ENCODE data around the gene MMP24. TPM values are rescaled to one million over a fixed set of nuclear protein-coding genes. Genes with fewer than 3 reads are reported as not detected.
A peak's percentile ranks its signal among the peaks of the same experiment; 100 is the strongest.

The MMP24 gene
- total RNA-seq, 2 donors from 2014 or later = 0.96 to 1.7 TPM

DNA sequence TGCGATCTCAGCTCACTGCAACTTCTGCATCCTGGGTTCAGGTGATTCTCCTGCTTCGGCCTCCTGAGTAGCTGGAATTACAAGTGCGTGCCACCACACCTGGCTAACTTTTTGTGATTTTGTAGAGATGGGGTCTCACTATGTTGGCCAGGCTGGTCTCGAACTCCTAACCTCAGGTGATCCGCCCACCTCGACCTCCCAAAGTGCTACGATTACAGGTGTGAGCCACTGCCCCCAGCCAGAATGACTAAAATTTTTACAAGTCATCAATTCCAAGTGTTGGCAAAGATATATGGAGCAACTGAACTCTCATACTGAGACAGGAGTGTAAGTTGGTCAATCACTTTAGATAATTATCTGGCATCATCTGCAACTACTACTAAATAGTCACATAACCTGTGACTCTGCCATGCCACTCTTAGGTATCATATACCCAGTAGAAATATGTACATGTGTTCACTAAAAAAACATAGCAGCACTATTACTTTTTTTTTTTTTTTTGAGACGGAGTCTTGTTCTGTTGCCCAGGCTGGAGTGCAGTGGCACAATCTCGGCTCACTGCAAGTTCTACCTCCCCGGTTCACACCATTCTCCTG, 55.1 kb downstream of the MMP24 start:
- peaks cover 11% of the 10 kb centered on the region for H3K4me1 ChIP-seq (replicated peaks)
- 96% methylated on average over 10 of the region's 10 CpGs for WGBS
- no peaks in the 10 kb centered on the region for H3K9me3 ChIP-seq
- DNase-seq (ENCODE audit: low spot score) = no peak
- intact Hi-C loops (cut with DNase I) = no loop called here
- H3K36me3 ChIP-seq = no peaks in the 10 kb centered on the region
- no peak overlapping the region for H3K4me3 ChIP-seq
- no peak overlapping the region for H3K27ac ChIP-seq
- H3K27me3 ChIP-seq (replicated peaks; ENCODE audit: insufficient read depth) = no peaks in the 10 kb centered on the region
- TF ChIP-seq POLR2AphosphoS5 (IDR thresholded peaks at IDR 0.05) = no peak

DNA sequence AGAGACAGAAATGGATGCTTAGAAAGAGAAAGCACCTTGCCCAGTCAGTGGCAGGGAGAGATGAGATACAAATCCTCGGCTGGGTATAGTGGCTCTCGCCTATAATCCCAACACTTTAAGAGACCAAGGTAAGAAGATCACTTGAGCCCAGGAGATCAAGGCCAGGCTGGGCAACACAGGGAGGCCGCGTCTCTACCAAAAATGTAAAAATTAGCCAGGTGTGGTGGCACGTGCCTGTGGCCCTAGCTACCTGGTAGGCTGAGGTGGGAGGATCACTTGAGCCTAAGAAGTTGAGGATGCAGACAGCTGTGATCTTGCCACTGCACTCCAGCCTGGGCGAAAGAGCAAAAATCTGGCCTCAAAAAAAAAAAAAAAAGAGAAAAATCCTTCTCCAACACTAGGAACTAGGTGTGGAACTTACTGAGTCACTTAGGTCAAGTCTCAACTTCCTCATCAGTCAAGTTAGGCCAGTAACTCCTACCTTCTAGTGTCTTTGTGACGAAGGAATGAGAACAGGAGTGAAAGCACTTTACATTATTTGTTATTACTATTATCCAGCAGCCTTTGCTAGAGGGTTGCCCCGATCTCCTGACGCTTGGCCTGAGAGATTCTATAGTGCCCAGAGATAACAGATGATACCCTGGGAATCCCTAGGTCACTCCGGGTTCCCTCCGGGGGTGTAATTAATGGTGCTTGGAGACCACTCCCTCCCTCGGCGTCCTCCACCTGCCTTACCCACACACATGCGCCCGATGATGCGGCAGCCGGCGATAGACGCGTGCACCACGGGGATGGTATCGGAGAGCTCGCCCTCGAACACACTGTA, 57.2 kb downstream of the MMP24 start:
- TF ChIP-seq POLR2AphosphoS5 (IDR thresholded peaks at IDR 0.05) (no peak), CTCF (IDR thresholded peaks at IDR 0.05) (no peak), POLR2A (IDR thresholded peaks at IDR 0.05) (no peak)
- Histone ChIP-seq H3K36me3 (no peaks in the 10 kb centered on the region), H3K4me1 (replicated peaks) (no peaks in the 10 kb centered on the region), H3K9me3 (no peaks in the 10 kb centered on the region), H3K27ac (peak overlapping the region; percentile 71 to 80), H3K27me3 (replicated peaks; ENCODE audit: insufficient read depth) (no peaks in the 10 kb centered on the region), H3K4me3 (peak overlapping the region; percentile 66 to 87)
- 16% methylated on average over 24 of the region's 24 CpGs for WGBS
- no peak for DNase-seq (ENCODE audit: low spot score)
- intact Hi-C loops (cut with DNase I) = no loop called here

GRCh38 chr20:35284267-35284991, 57.9 kb downstream of the MMP24 start, which contains the start of gene EIF6:
EIF6 (minus strand) TSS chr20:35284772; CDS start chr20:35284487, 285 bp downstream.
- TF ChIP-seq POLR2A (IDR thresholded peaks at IDR 0.05) = peak; percentile 11
- TF ChIP-seq POLR2AphosphoS5 (IDR thresholded peaks at IDR 0.05) = peak; percentile 63
- no peak for TF ChIP-seq CTCF (IDR thresholded peaks at IDR 0.05)
- intact Hi-C loops (cut with DNase I) = no loop called here
- Histone ChIP-seq H3K27me3 (replicated peaks; ENCODE audit: insufficient read depth) (no peaks in the 10 kb centered on the region), H3K27ac (peak within 1 kb of the TSS; percentile 71 to 80), H3K4me1 (replicated peaks) (no peaks in the 10 kb centered on the region), H3K9me3 (no peaks in the 10 kb centered on the region), H3K36me3 (no peaks in the 10 kb centered on the region), H3K4me3 (peak within 1 kb of the TSS; percentile 66 to 87)
- 2% methylated on average over 54 of the region's 61 CpGs for WGBS
- DNase-seq (ENCODE audit: low spot score) = peak; percentile 40

DNA sequence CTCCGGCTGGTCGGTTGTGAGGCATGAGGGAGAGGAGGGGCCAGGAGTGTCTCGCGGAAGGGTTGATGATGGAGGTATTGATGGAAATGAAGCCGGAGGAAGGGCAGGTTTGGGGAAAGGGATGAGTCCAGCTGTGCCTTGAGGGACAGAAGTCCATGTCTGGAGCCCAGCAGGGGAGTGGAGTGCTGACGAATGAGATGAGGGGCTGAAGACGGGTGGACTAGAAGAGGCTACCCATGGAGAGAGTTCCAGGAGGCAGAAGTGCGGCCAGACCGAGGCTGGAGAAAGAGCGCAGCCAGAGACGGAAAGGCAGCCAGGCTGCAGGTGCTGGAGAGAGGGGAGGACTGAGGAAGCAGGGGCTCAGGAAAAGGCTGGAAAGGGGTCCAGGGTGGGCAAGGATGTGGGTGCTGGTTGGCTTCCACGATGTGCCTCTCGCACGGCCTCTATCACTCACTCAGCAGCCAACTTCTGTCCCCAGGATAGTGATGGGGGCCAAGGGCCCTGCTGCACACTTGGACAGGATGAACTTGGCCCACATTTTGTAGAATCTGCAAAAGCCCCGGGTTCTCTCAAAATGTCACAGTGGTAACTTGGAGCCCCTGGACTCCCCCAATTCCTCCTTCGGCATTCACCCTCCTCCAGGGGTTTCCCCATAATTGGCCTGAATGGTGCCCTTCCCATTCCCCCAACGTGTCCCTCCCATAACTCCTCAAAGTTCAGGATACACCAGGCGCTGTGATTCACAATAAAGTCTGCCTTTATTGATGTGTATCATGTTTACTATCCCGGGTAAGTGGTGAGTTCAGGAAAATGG, 58.7 kb downstream of the MMP24 start:
- TF ChIP-seq POLR2AphosphoS5 (IDR thresholded peaks at IDR 0.05) (no peak), POLR2A (IDR thresholded peaks at IDR 0.05) (no peak), CTCF (IDR thresholded peaks at IDR 0.05) (no peak)
- no peak for DNase-seq (ENCODE audit: low spot score)

DNA sequence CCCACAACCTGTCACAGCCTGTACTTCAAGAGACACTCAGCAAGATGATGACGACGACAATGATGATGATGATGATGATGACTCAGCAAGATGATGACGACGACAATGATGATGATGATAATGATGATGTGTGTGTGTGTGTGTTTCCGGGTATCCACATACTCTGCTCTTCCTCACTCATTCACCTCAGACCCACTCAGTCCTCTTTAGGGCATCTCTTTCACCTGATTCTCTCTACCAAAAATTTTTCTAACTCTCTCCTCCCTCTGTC, 59.3 kb downstream of the MMP24 start:
- Histone ChIP-seq H3K4me3 (no peak overlapping the region), H3K27ac (no peak overlapping the region), H3K27me3 (replicated peaks; ENCODE audit: insufficient read depth) (no peaks in the 10 kb centered on the region), H3K4me1 (replicated peaks) (no peaks in the 10 kb centered on the region), H3K36me3 (no peaks in the 10 kb centered on the region), H3K9me3 (no peaks in the 10 kb centered on the region)
- intact Hi-C loops (cut with DNase I) = no loop called here
- no peak for TF ChIP-seq POLR2AphosphoS5 (IDR thresholded peaks at IDR 0.05)
- WGBS = 71% methylated on average over 5 of the region's 5 CpGs
- no peak for DNase-seq (ENCODE audit: low spot score)

More for the DNA sequence above, 58.7 kb downstream of the MMP24 start:
- Histone ChIP-seq H3K4me1 (replicated peaks) (no peaks in the 10 kb centered on the region), H3K9me3 (no peaks in the 10 kb centered on the region), H3K4me3 (peak overlapping the region; percentile 66 to 87), H3K27me3 (replicated peaks; ENCODE audit: insufficient read depth) (no peaks in the 10 kb centered on the region), H3K36me3 (no peaks in the 10 kb centered on the region), H3K27ac (peak overlapping the region; percentile 71 to 80)
- 43% methylated on average over 19 of the region's 19 CpGs for WGBS
- intact Hi-C loops (cut with DNase I) = no loop called here

Measured in prostate gland (tissue), 2 donors.